NOMO-1 treated with dmso at 0.1 percent for 144 hours (cell line): Measurements from ENCODE around the gene ZNF615.
A peak's percentile ranks its signal among the peaks of the same experiment; 100 is the strongest.
"Not testable (repeated sequence)": the region's sequence is repeated elsewhere in the genome, so short reads cannot be mapped to it uniquely, and the experiment has no call there.

Experiments used
- DNase-seq: peaks from one replicate; lab custom pipeline; 2025; ENCODE audit not compliant: unreplicated experiment; lab: John Stamatoyannopoulos, UW

The ZNF615 gene

DNA sequence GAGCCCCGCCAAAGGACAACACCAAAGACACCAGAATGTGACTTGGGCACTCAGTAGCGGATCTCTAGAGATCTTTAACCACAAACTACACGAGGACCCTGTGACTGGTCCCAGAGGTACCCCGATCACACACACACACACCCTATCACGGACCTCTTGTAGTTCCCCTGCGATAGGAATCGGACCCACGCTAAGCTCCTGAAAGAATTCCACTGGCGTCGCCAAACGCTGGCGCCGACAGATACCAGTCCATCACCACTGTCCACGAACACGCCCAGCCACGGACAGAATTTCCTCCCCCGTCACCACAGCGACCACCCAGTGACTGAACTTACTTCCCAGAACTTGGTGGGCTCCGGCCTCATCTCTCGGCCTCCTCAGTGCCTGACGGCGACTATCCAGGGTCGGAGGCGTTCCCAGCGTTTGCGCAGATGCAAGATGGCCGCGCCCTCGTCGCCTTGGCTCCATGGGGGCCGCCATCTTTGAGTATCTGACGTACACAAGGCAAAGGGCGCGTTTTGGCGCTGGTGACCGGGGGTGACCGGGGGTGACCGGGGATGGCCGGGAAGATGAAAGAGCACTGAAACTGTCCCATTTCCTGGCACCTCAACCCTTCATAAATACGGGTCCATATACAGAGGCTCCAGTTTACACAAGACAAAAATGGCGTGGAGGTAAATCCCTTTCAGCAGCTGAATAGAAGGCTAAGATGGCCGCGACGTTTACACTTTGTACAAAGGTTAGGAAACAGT, at the start of gene ZNF615:
TSS of gene ZNF615 (minus strand) at position 406 of the 752 bp plus-strand sequence. CDS start 4,500 bp downstream, outside the sequence.
- DNase-seq = peak; percentile 71

DNA sequence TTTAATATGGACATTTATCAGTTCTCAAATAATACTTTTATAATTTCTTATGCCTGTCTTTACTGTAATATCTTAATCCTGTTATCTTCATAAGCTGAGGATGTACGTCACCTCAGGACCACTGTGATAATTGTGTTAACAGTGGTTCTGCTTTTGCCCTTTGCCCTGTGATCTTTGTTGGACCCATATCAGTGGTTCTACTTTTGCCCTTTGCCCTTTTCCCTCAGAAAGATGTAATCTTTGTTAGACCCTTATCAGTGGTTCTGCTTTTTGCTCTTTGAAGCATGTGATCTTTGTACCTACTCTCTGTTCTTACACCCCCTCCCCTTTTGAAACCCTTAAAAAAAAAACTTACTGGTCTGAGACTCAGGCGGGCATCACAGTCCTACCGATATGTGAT, 48.5 kb upstream of the ZNF615 start:
- DNase-seq = not testable (repeated sequence)

DNA sequence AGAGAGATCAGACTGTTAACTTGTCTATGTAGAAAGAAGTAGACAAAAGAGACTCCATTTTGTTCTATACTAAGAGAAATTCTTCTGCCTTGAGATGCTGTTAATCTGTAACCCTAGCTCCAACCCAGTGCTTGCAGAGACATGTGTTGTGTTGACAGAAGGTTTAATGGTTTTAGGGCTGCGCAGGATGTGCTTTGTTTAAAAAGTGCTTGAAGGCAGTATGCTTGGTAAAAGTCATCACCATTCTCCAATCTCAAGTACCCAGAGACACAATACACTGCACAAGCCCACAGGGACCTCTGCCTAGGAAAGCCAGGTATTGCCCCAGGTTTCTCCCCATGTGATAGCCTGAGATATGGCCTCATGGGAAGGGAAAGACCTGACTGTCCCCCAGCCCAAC, 43.7 kb upstream of the ZNF615 start:
- not testable (repeated sequence) for DNase-seq

DNA sequence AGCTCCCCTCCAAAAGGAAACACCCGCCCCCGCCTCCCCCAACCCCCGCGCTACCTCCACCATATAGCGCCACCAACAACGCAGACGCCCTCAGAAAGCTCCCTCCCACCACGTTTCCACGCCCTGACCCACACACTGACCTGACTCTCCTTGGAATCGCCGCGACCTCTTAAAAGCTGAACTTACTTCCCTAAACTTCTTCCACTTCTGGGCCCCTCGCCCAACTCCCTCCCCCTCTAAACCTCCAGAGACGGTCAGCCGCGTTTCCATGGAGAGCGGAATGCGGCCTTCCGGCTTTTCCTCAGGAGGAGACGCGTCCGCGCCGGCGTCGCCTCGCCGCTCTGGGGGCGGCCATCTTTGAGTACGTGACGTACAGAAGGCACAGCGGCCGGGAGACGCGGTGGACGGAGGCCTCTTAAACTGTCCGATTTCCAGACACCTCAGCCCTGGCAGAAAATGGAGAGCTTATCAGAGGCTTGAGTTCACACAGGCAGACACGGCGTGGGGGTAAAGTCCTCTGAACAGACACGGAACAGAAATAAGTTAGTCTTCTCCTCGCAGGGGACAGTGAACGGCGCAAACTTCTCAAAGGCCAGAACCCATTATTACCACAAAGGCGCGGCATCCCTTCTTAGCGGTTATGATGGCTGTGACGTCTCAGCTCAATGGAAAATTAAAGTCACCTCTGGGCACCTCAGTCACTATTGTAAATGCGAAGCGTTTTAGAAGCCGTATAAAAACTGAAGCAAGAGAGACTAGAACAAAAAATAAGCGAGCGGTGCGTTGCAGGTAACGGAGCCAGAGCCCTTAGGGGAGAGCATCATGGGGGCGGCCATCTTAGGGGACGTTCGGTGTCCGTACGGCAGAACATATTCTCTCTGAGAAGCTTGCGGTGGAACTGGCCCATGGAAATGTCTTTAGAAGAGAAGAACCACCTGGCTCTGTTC, 40.8 kb upstream of the ZNF615 start, which contains the start of gene ZNF432:
TSS of gene ZNF432 (minus strand) at position 284 of the 947 bp plus-strand sequence. CDS start 1,970 bp downstream, outside the sequence.
- DNase-seq = peak; percentile 93

DNA sequence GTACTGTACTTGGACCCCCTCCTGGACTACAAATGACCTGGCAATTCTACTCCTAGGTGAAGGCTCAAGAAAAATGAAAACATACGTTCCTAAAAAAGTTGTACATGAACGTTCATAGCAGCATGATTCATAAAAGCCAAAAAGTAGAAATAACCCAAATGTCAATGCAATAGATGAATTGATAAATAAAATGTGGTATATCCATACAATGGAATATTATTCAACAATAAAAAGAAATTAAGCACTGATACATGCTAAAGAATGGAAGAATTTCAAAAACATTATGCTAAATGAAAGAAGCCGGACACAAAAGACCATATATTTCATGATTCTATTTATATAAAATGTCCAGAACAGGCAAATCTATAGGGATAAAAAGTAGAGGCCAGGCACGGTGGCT, 31.2 kb upstream of the ZNF615 start:
- DNase-seq = no peak

DNA sequence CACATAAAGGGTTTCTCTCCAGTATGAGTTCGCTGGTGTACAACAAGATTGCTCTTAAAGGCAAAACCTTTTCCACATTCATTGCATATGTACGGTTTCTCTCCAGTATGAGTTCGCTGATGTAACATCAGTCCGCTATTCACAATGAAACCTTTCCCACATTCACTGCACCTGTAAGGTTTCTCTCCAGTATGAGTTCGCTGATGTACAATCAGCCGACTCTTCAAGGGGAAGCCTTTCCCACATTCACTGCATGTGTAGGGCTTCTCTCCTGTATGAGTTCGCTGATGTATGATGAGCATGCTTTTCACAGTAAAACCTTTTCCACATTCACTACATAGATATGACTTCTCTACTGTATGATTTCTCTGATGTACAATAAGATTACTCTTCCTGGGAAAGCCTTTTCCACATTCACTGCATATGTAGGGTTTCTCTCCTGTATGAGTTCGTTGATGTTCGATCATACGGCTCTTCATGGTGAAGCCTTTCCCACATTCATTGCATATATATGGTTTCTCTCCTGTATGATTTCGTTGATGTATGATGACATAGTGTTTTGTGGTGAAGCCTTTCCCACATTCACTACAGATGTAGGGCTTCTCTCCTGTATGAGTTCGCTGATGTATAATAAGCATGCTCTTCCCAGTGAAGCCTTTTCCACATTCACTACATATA, 26.2 kb upstream of the ZNF615 start:
- DNase-seq = no peak

DNA sequence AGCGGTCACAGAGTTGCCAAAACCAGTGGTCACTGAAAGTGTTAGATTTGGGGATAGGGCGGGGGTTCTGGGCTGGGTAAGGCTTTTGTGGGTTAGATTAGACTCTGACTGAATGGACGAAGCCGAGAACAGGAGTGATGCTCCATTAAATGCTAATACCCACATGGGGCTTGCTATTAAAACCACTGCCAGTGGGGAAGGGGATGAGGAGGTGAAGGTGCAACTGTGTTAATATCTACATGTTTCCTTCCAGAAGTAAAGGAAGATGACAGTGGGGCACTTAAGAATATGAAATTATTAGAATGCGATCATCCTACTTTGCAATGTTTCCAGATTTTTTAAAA, 20.7 kb upstream of the ZNF615 start:
- peak; percentile 27 for DNase-seq

DNA sequence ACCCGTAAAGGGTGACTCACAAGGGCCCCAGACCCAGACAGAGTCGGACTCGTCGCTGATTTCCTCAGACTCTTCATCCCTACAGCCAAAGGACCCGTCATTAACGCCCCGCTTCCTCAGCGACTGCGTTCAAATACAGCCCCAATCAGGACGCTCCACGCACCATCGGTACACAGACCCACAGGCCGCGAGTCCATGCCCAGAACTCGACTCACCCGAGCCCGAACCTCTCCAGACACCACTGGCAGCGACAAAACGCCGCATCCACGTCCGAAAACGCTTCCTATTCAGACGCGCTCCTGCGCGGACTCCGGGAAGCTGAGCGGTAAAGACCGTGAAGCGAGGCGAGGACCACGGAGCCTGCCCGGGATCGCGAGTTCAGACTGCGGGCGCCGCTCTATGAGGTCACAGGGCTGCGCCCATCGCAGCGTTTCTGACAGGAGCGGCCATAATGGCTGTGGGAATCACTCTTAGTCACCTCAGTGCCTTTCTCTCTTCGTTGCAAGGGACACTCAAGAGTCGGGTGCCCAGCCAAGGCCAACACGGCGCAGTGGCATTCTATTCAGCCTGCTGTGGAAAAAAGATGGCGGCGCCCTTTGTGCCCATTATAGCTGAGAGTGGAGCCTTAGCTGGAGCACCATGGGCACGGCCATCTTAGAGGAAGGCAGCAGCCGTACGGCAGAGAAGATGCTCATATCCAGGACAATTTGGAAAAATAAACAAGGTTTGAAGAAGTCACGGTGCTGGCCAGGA, 20.2 kb upstream of the ZNF615 start, which contains the start of gene ZNF614:
TSS of gene ZNF614 (minus strand) at position 353 of the 753 bp plus-strand sequence. CDS start 2,634 bp downstream, outside the sequence.
- DNase-seq = peak; percentile 80

DNA sequence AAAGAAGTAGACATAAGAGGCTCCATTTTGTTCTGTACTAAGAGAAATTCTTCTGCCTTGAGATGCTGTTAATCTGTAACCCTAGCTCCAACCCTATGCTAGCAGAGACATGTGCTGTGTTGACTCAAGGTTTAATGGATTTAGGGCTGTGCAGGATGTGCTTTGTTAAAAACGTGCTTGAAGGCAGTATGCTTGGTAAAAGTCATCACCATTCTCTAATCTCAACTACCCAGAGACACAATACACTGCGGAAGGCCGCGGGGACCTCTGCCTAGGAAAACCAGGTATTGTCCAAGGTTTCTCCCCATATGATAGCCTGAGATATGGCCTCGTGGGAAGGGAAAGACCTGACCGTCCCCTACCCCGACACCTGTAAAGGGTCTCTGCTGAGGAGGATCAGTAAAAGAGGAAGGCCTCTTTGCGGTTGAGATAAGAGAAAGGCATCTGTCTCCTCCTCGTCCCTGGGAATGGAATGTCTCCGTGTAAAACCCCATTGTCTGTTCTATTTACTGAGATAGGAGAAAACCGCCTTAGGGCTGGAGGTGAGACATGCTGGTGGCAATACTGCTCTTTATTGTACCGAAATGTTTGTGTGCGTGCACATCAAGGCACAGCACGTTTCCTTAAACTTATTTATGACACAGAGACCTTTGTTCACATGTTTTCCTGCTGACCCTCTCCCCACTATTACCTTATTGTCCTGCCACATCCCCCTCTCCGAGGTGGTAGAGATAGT, 18.4 kb upstream of the ZNF615 start:
- not testable (repeated sequence) for DNase-seq

DNA sequence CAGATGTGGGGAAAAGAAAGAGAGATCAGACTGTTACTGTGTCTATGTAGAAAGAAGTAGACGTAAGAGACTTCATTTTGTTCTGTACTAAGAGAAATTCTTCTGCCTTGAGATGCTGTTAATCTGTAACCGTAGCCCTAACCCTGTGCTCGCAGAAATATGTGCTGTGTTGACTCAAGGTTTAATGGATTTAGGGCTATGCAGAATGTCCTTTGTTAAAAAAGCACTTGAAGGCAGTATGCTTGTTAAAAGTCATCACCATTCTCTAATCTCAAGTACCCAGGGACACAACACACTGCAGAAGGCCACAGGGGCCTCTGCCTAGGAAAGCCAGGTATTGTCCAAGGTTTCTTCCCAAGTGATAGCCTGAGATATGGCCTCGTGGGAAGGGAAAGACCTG, 16.5 kb upstream of the ZNF615 start:
- DNase-seq = not testable (repeated sequence)

DNA sequence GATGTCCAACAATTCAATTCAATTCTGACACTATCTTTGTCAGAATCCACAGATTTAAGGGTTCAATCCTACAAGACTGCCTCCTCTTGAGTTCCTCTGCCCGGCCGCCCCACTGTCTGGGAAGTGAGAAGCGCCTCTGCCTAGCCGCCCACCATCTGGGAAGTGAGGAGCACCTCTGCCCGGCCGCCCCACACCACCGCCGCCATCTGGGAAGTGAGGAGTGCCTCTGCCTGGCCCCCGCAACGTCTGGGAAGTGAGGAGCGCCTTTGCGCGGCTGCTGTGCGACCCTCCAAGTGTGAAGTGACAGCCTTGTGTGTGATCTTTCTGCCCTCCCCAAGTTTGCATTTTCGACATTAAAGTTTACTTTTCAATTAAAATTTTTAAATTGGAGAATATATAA, 14.2 kb upstream of the ZNF615 start:
- DNase-seq = no peak

DNA sequence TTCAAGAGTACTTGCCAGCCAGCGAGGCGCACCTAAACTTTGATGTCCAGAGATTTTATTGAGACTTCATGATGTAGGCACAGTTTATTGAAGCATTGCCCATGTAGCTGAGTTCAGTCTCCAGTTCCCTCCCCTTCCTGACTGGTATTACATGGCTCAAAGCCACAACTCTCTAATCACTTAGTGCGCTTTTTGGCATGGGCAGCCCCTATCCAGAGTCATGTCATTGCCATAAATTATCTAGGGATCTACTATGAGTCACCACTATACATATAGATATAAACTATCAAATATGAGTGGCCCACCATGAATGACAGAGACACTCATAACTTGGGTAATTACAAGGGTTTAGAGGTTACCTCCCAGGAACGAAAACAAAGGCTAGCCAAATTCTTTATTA, 12.5 kb upstream of the ZNF615 start:
- DNase-seq = no peak

DNA sequence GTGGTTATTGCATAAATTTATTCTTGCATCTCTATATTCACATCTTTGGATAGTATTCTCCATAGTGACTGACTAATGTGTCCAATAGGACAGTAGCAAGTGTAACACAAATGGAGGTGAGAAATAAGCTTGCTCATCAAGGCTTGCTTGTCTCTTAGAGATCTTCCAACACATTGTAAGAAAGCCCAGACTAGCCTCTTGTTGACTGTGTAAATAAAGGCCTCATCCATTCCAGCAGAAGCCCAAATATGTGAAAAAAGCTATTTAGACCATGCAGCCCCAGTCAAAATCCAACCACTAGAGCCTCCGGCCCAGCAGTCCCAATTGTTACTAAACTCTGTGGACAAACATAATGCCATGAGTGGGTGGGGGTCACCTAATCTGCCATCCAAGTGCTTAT, 2.7 kb upstream of the ZNF615 start:
- DNase-seq = no peak

DNA sequence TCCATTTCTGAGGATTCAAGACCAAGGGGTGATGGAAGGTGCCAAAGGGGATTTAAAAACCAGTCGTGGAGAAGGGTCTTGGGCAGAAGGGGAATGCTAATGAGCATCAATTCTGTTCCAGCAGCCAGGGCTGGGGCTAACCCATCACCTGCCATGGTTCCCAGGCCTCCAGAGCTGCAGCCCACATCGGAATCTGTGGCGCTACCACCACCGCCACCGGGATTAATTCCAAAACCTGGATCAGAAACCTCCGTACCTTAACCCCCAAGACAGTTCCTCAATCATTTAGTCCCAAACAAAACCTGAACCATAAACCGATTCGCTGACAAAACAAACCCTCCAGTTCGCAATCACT, 583 bp downstream of the ZNF615 start:
- no peak for DNase-seq

DNA sequence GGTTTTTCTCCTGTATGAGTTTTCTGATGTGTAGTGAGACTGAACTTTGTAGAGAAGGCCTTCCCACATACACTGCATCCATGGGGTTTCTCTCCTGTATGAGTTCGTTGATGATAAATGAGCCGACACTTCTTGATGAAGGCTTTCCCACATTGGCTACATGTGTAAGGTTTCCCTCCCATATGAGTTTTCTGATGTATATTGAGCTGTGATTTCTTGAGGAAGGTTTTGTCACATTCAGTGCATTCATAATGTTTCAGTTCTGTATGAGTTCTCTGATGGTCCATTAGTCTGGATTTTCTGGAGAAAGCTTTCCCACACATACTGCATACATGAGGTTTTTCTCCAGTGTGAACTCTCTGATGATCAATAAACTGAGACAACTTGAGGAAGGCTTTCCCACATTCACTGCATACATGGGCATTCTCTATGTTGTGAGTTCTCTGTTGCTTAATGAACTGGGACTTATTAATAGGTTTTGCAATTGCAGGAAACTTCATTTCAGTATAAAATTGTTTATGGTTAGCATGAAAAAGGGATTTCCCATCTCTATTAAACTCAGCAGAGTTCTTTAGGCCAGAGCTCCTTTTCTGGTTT, 13.9 kb downstream of the ZNF615 start:
- DNase-seq = no peak

DNA sequence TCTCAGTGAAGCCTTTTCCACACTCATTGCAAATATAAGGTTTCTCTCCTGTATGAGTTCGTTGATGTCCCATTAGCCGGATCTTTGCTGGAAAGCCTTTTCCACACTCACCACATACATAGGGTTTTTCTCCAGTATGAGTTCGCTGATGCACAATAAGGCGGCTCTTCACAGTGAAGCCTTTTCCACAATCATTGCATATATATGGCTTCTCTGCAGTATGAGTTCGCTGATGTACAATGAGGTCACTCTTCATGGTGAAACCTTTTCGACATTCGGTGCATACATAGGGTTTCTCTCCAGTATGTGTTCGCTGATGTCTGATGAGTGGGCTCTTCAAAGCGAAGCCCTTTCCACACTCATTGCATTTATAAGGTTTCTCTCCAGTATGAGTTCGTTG, 14.6 kb downstream of the ZNF615 start:
- DNase-seq = no peak

DNA sequence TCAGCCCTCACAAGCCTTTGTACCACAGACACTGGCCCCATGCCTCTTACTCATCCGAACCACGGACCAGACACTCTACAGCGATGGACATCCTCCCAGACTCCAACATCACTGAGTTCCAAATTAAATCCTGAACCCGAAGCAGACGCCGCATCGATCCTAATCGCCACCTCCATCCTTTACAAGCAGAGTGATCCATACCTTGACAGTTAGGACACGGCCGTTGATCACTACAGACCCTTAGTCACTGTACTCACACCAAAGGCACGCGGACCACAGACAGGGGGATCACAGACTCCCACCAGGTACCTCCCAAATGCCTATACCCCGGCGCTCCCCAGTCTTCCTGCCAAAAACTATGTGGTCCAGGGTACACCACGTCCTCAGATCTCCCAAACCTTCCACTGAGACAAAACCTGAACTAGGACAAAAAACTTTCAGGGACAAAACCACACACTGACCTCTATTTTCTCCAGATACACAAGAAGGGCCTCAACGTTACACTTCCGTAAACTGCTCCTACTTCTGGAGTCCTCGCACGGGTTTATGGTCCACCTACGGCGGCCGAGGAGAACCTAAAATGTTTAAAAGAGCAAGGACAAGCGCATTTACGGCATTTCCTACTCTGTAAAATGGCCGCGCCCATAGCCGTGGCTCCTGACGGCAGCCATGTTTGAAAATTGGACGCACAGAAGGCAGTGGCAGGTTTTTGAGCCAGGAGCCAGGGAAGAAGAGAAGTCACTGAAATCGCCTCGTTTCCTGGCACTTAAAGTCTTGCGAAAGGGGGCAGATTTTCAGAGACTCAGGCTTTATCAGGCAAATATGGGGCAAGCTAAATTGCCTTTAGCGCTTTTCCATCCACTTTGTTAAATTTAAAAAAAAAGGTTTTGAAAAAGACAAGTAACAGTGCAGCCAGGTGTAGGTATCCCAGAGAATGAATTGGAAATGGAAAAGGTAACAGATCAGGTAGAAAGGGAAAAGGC, 21.4 kb downstream of the ZNF615 start, which contains the start of gene ZNF350:
TSS of gene ZNF350 (minus strand) at position 532 of the 983 bp plus-strand sequence. CDS start 12,480 bp downstream, outside the sequence.
- peak; percentile 94 for DNase-seq

DNA sequence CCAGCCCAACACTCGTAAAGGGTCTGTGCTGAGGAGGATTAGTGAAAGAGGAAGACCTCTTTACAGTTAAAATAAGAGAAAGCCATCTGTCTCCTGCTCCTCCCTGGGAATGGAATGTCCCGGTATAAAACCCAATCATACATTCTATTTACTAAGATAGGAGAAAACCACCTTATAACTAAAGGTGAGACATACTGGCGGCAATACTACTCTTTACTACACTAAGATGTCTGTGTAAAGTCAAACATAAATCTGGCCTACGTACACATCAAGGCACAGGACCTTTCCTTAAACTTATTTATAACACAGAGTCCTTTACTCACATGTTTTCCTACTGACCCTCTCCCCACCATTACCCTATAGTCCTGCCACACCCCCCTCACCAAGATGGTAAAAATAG, 24.6 kb downstream of the ZNF615 start:
- no peak for DNase-seq
